NCI-H1694 (cell line): ENCODE data around the gene ASCL5.

ENCODE experiments used
- DNase-seq: peaks from one replicate; lab custom pipeline; 2025; lab: John Stamatoyannopoulos, UW

The ASCL5 gene

DNA sequence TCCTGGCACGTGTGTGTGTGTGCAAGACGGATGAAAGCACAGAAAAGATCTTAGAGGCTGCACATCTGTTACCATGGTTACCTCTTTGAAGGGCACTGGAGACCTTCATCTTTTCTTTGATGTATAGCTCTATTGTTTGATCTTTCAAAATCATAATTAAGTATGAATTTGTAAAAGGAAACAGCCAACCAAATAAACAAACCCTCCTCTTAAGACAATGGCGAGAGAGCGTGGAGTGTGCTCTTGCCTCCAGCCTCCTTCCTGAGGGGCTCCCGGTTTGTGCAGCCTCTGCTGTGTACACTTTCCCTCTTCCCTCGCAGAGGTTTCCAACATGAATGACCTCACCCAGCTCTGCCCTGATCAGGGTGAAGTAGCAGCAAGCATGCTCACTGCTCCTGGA is 42.7 kb downstream of the ASCL5 start:
- DNase-seq = no peak

DNA sequence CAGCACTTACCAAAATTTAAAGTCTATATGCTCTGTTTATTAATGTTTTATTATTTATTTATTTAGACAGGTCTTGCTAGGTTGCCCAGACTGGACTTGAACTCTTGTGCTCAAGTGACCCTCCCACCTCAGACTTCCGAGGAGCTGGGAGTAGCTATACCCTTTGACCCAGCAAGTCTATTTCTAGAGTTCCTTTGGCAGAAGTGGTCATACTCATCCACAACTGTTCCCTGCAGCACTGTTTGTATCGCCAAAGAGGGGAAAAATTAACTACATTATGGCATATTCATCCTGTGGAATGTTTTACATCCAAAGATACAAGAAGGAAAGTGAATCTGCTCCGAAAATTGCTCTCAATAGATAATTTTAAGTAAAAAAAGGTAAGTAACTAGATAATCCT is 43.2 kb downstream of the ASCL5 start:
- no peak for DNase-seq

DNA sequence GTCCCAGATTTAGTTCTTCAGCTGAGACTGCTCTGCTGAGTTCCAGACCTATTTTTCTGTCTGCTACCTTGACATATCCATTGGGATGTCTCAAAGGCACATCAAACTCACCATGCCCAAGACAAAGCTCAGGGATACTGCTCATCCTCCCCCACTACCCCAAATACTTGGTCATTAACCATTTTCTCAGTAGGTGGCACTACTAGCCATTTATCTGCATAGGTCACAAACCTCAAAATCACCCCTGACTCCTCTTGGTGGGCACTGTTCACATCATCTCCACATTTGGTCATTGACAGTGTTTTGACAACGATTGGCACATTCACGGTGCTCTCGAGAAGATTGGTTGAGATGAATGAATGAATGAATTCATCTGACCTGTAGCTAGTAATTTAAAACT is 46.8 kb downstream of the ASCL5 start:
- DNase-seq = no peak

DNA sequence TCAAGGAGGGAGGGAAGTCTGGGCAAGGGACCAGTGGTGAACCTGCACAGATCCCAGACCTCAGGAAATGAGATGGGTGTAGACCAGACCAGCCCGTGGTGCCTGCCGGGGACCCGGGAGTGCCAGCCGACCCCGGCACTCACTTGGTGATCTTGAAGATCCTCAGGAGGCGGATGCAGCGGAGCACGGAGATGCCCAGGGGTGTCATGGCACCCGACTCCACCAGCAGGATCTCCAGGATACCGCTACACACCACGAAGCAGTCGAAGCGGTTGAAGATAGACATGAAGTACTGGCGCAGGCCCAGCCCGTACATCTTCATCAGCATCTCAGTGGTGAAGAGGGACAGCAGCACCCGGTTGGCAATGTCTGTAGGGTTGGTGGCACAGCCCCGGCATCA is 49.2 kb downstream of the ASCL5 start:
- DNase-seq = no peak

DNA sequence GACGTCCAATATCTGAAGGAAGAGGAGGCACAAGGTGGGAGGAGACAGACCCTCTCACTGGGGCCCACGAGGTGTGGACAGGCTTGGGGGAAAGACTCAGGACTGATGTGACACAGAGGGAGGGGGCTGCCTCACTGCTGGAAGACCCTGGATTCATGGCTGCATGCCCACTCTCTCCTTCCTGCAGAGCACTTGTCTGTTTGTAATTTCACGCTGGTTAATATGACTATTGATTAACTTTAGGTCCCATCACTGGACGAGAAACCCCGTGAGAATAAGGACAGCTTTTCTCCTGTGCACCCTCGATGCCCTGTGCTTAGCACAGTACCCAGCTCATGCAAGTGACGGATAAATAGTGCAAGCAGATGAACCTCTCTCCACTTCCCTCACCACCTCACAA is 49.9 kb downstream of the ASCL5 start:
- DNase-seq = no peak

DNA sequence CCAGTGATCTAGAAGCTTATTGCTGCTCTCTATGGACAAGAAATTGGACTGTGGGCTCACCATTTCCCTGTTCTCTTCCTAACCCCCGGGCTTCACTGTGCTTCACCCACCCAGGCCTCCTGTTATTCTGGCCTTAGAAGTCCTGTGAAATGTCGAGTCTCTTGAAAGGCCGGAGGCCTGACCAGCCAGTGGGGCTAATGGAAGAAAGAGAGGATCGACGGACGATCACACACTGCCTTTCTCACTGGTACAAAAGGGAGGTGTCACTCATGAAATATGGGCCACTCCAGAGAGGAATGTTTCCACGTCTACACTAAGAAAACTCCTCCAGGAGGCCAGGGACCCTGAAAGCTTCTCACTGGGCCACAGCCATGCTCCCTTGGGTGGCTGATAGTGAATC is 50.9 kb downstream of the ASCL5 start:
- DNase-seq = no peak

DNA sequence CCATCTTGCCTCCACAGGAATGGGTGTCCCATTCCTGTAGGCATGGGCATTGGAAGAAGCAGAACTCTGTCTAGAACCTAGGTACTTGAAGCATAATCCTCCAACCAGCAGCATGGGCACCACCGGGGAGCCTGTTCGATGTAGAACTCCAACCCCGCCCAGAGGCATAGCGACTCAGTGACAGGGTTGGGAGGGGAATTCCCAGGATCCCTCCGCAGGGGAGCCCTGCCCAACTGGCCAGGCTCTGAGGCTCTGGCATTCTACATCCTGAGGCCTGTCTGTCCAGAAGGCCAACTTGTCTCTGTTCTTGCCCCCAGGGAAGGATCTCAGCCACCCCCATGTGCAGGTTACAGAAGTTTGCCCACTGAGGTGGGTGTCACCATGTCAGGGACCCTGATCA is 53.0 kb downstream of the ASCL5 start:
- DNase-seq = no peak

DNA sequence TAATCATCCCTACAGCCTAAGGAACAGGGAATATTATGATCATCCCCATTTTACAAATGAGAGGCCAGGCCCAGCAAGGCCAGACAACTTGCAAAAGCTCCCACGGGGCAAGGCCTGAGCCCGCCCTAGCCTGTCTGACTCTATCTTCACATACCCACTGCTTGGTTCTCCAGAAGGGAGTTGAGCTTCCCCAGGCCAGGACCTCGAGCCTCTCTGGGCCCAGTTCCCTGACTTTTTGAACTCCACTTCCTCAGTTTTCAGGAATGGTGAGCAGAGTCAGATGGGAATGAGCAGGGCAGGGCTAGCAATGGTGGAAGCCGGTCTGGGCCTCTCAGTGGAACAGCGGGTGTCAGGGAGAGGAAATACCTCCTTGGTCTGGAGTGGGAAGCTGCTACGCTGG is 54.1 kb downstream of the ASCL5 start:
- DNase-seq = no peak

DNA sequence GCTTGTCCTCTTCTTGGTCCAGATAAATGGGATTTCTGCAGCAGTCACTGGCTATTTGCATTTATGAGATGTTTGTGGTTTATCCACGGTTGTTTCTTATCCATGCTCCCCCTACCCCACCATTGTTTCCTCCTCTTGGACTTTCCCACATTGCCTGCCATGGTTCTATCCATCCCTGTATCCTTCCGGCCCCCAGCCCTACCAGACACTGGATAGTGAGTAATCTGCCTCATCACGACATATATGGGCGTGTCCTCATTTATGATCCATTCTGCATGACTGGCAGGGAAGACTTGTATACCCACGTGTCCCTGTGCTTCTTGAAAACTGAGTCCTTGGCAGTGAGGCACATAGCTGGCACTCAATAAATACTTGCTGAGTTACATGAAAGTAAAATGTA is 54.8 kb downstream of the ASCL5 start:
- DNase-seq = no peak

DNA sequence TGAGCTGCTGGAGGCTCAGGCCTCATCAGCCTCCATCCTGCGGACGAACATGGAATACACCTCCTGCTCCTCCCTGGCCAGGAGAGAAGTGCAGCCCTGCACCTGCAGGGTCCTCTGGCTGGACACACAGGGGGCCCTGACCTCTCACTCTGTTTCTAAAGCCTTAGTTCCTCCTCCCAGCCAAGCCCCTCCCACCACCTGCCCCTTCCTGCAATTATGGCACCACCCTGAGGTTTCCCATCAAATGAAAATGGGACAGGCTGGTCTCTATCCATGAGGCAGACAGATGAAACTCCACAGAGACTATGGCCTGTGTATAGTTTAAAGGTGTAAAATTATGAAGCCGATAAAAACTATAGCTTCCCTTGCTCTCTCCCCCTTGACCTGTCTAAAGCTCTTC is 57.3 kb downstream of the ASCL5 start:
- DNase-seq = no peak

DNA sequence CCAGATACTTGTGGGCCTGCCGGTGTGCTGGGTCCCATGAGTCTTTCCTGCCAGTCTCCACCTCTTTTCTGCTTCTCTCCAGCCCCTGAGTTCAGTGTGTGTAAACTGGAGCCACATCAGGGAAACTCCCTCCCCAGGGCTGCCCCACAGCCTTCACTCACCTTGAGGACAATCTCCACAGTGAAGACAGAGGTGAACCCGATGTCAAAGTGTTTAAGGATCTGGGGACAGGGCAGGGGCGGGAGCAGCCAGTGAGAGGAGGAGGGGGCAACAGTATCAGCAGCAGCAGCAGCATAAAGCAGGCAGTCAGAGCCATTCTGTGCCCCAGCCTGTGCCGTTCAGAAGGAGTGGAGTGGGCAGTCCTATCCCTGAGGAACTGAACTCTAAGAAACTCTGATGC is 58.0 kb downstream of the ASCL5 start:
- no peak for DNase-seq

DNA sequence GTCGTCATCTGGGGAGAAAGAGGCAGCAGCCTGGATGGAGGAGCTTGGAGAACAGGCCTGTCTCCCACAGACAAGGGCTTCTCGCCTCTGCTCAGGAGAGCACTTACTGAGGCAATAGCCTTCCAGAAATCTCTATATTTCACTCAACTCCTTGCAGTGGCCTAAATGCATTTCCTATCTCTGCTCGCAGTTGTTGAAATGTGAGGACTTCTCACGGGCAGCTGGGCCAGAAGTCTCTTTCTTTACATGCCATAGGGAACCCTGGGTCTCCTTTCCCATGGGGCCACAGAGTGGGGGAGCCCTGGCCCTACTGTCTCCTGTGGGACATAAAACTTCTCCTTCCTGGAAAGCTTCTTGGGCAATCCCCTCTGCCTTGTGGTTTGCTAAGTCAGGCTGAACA is 60.0 kb downstream of the ASCL5 start:
- DNase-seq = no peak

DNA sequence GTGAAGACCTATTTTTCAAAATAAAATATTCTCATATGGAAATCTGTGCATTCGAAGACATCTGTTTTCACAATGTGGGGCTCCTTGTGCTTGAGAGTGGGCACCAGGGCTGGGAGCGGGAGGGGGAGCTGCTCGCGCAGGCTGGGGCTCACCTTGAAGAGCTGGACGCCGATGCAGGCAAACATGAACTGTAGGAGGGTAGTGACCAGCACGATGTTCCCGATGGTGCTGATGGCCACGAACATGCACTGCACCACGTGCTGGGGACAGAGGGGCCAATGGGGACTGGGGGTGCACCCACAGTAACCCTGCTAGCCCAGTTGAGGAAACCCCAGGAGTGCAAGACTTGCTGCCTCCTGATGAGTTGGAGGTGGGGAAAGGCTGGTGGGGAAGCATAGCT is 61.3 kb downstream of the ASCL5 start:
- no peak for DNase-seq

DNA sequence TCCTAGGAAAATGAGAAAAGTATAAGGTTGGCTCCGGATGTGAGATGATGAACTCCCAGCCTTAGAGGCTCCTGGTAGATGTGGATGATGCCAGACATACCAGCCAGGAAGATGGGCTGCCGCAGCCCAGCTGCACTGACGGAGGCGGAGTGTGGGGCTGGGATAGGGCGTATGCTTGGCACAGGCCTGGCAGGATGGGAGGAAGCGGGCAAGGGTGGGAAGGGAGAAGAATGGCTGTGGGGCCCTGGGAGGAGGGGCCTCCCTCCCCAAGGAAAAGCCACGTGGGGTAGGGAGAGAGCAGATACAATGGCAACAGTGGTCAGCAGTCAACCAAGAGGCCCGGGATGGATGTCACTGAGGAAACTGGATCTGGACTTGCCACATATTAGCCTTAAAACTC is 62.2 kb downstream of the ASCL5 start:
- DNase-seq = no peak
